K562 (cell line): ENCODE data around the gene DNAL4. TPM values are rescaled to one million over a fixed set of nuclear protein-coding genes. Genes with fewer than 3 reads are reported as not detected.

Experiments used
- ATAC-seq: fragments of 200-7000 bp; cut with Tn5 transposase; 3 replicates; pipeline ENCODE4 v1.9.1; 2020; ENCODE audit warnings: moderate library complexity
- BruUV-seq: library from RNA; stranded (reverse); fragments of 400-500 nt; replicated peaks from 2 replicates; lab custom pipeline; 2021; lab: Mats Ljungman, UMichigan
- CTCF ChIA-PET: fragments of 300-600 bp; formaldehyde crosslinking; extraction: SDS; loops from one replicate; lab custom pipeline; 2021; ENCODE audit warnings: low intra/inter-chr PET ratio; lab: Yijun Ruan, JAX
- POLR2A ChIA-PET: fragments of 300-600, 350-650 bp; sonication (Branson Sonifier 250); formaldehyde crosslinking; extraction: SDS; loops from one replicate; lab custom pipeline; 2021; ENCODE audit warnings: antibody characterized with exemption, inconsistent platforms; lab: Yijun Ruan, JAX
- DNase-seq, 4 experiments: peaks; one replicate each; pipeline versions ENCODE4 v3.0.0 to v3.0.0-alpha.2; 2011 to 2018; ENCODE audit warnings: low spot score in 3 of 4, mixed read lengths in 3 of 4; ENCODE audit errors: extremely low read depth in 1 of 4
- FAIRE-seq: peaks from 2 replicates; lab custom pipeline; 2011; peaks lifted over from hg19 to GRCh38; lab: Jason Lieb, UNC
- H2AFZ ChIP-seq: 2 replicates; pipeline ENCODE4 v1.6.0; 2011; ENCODE audit warnings: low read depth, low read length, control low read depth, inconsistent platforms
- H3K27ac ChIP-seq: fragments of 200-600 bp; 3 replicates; pipeline ENCODE4 v1.8.0; 2011; ENCODE audit warnings: low read depth, mild to moderate bottlenecking, control low read depth, inconsistent platforms, low read length, moderate library complexity, mixed read lengths; ENCODE audit errors: extremely low read depth
- H3K27me3 ChIP-seq, 2 experiments: fragments of 300-600 bp in 1 of 2; 2 replicates in 1 of 2; 3 replicates in 1 of 2; pipeline versions ENCODE4 v1.6.0 to v1.8.0; 2011; ENCODE audit warnings: inconsistent platforms in 2 of 2, low read length in 2 of 2, mild to moderate bottlenecking in 1 of 2, mixed read lengths in 1 of 2, moderate library complexity in 1 of 2; ENCODE audit not compliant: control insufficient read depth in 2 of 2, insufficient read depth in 2 of 2
- H3K36me3 ChIP-seq: fragments of 300-600 bp; 3 replicates; pipeline ENCODE4 v1.8.0; 2011; ENCODE audit warnings: mild to moderate bottlenecking, low read length, inconsistent platforms; ENCODE audit not compliant: control insufficient read depth, insufficient read depth
- H3K4me1 ChIP-seq, 2 experiments: fragments of 200-600 bp in 1 of 2; replicated peaks in 1 of 2; 2 replicates in 1 of 2; 3 replicates in 1 of 2; pipeline versions ENCODE4 v1.5.1 to v1.8.0; 2011; ENCODE audit warnings: inconsistent platforms in 2 of 2, low read length in 2 of 2, mild to moderate bottlenecking in 1 of 2, mixed read lengths in 1 of 2, moderate library complexity in 1 of 2; ENCODE audit not compliant: control insufficient read depth in 2 of 2, insufficient read depth in 2 of 2
- H3K4me2 ChIP-seq: 2 replicates; pipeline ENCODE4 v1.6.1; 2011; ENCODE audit warnings: low read length, control low read depth, inconsistent platforms, mixed read lengths; ENCODE audit not compliant: insufficient read depth
- H3K4me3 ChIP-seq: fragments of 200-600 bp; sonication (generic), shearing (Covaris generic); 2 replicates; pipeline ENCODE4 v1.5.1; 2016; ENCODE audit warnings: control low read depth, inconsistent platforms
- H3K79me2 ChIP-seq: fragments of 200-600 bp; 3 replicates; pipeline ENCODE4 v1.8.0; 2011; ENCODE audit warnings: low read length, inconsistent platforms; ENCODE audit not compliant: control insufficient read depth, insufficient read depth
- H3K9ac ChIP-seq, 2 experiments: 2 replicates each; pipeline versions ENCODE4 v1.6.0 to v1.6.1; 2011; ENCODE audit warnings: low read depth in 2 of 2, low read length in 2 of 2, control low read depth in 1 of 2, inconsistent platforms in 1 of 2, mild to moderate bottlenecking in 1 of 2, mixed read lengths in 1 of 2; ENCODE audit not compliant: insufficient read depth in 1 of 2
- H3K9me1 ChIP-seq: one replicate; pipeline ENCODE4 v1.6.0; 2011; ENCODE audit warnings: inconsistent platforms, mild to moderate bottlenecking, low read length, moderate library complexity; ENCODE audit not compliant: control insufficient read depth, insufficient read depth
- H3K9me3 ChIP-seq: replicated peaks from 2 replicates; pipeline ENCODE4 v1.5.1; 2011; ENCODE audit warnings: low read depth, low read length, inconsistent platforms; ENCODE audit not compliant: control insufficient read depth, insufficient read depth
- H4K20me1 ChIP-seq: replicated peaks from 2 replicates; pipeline ENCODE4 v1.6.1; 2011; ENCODE audit warnings: low read length, inconsistent platforms, mixed read lengths; ENCODE audit not compliant: control insufficient read depth, insufficient read depth
- FOXK2 ChIP-seq, 2 experiments: fragments of 450-650 bp; IDR thresholded peaks in 1 of 2; conservative IDR thresholded peaks in 1 of 2; 2 replicates each; pipeline ENCODE4 v1.6.1; 2016; ENCODE audit warnings: low read depth in 2 of 2, mild to moderate bottlenecking in 1 of 2
- MTA3 ChIP-seq: fragments of 450-650 bp; formaldehyde crosslinking; IDR thresholded peaks from 2 replicates; pipeline ENCODE4 v1.6.1; 2017; ENCODE audit warnings: mild to moderate bottlenecking, borderline replicate concordance
- MYNN ChIP-seq, 2 experiments: sonication (generic); formaldehyde crosslinking in 1 of 2; IDR thresholded peaks; 2 replicates each; pipeline versions ENCODE4 v1.5.0 to v1.6.1; 2016 to 2020; ENCODE audit warnings: antibody characterized with exemption in 1 of 2, missing genetic modification reagents in 1 of 2
- ZNF589 ChIP-seq: fragments of 200-800 bp; sonication (Bioruptor generic); IDR thresholded peaks from 2 replicates; pipeline ENCODE4 v1.6.1; 2016; ENCODE audit warnings: low read depth, missing genetic modification characterization, missing compliant biosample characterization
- WGBS: fragments of 100-300 bp; shearing (Covaris generic); methylation state at CpG from one replicate; pipeline ENCODE4 v1.1.6; 2016; ENCODE audit warnings: low coverage, mixed read lengths; ENCODE audit not compliant: insufficient coverage; ENCODE audit errors: missing lambda C conversion rate; 5-methylcytosine and 5-hydroxymethylcytosine counted together
- in situ Hi-C: fragments of 300-500 bp; cut with MboI; formaldehyde crosslinking; loops from 4 replicates; pipeline ENCODE4 v1.15.0; 2018; ENCODE audit warnings: inconsistent platforms, mixed read lengths
- intact Hi-C: fragments of 100-400 bp; cut with micrococcal nuclease; formaldehyde crosslinking; loops from 2 replicates; pipeline ENCODE4 v1.14.2; 2022
- polyA plus RNA-seq, 8 experiments: library from polyadenylated mRNA; depleted of rRNA in 4 of 8; stranded (reverse) in 5 of 8; unstranded in 3 of 8; fragments of >200 nt; fragmentation: Nextera tagmentation in 2 of 8; fragmentation: Illumina TruSeq in 1 of 8; extraction: Ambion mirVana in 2 of 8; extraction: Trizol in 1 of 8; gene quantifications; 2 replicates each; pipeline versions ENCODE4 v1.2.1 to v1.2.3, GENCODE V29; 2011 to 2014; ENCODE audit warnings: inconsistent platforms in 1 of 8, missing spikeins in 1 of 8
- total RNA-seq, 7 experiments: library from RNA; depleted of rRNA in 6 of 7; stranded (reverse); fragments of >200 nt in 6 of 7; fragmentation: Illumina TruSeq in 2 of 7; extraction: Trizol in 2 of 7; gene quantifications; 2 replicates each; pipeline versions ENCODE4 v1.2.1 to v1.2.3, GENCODE V29; 2011 to 2021; ENCODE audit warnings: low replicate concordance in 1 of 7
- TF ChIP-seq, protein P1 (sequence below): sonication (generic); formaldehyde crosslinking; IDR thresholded peaks from 2 replicates; pipeline ENCODE4 v1.8.0; 2023; ENCODE audit warnings: mild to moderate bottlenecking, missing genetic modification reagents
- TF ChIP-seq, protein P2 (sequence below): fragments of 450-650 bp; IDR thresholded peaks from 2 replicates; pipeline ENCODE4 v1.6.1; 2017; ENCODE audit warnings: antibody characterized with exemption

DNAL4 gene
- total and polyA plus RNA-seq, 9 of the 15 experiments (the other 6 are each of a cell fraction or from before 2014, with no cell fraction given): 0.20 to 9.4 (median 5.2) TPM

DNA sequence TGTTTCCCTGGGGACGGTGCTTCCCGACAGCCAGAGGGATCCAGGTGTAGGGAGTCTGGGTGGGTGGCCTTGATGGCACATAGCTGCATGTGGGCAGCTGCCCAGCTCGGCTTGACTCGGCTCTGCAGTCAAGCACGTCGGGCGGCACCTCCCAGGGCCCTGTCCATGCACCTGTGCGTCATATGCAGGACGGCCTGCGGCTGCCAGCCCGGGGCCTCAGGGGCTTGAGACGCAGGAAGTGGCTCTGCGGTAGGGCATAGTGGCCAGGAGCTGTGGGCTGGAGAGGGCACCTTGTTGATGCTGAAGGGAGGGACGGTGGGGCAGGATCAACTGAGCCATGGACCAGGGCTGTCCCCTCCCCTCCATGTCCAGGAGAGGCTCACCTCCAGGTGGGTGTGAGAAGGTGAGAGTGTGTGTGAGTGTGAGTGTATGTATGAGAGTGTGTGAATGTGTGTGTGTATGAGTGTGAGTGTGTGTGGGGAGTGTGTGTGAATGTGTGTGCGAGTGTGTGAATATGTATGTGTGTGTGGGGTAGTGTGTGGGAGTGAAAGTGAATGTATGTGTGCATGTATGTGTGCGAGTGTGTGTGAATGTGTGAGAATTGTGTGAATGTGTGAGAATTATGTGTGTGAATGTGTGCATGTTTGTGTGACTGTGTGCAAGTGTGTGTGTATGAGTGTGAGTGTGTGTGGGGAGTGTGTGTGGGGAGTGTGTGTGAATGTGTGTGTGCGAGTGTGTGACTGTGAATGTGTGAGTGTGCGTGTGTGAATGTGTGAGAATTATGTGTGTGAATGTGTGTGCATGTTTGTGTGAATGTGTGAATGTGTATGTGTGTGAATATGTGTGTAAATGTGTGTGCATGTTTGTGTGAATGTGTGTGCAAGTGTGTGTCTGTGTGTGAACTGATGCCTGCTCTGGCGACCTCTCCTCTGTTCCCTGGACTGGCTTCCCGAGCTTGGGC lies 32.5 kb downstream of the DNAL4 start:
- Histone ChIP-seq H3K36me3 (no peaks in the 10 kb centered on the region), H3K9me1 (no peaks in the 10 kb centered on the region), H3K4me1 (peaks cover 0 to 35% of the 10 kb centered on the region in 2 experiments; a peak in 3 of 5 replicates), H3K27ac (no peak overlapping the region; the same call in 2 of the 3 replicates), H3K79me2 (0 out of 3 replicates have a peak, but pooled peaks cover under 1% of the 10 kb centered on the region)
- 62% methylated on average over 12 of the region's 20 CpGs for WGBS
- BruUV-seq: no TSS peak
- TF ChIP-seq, protein P1, sequence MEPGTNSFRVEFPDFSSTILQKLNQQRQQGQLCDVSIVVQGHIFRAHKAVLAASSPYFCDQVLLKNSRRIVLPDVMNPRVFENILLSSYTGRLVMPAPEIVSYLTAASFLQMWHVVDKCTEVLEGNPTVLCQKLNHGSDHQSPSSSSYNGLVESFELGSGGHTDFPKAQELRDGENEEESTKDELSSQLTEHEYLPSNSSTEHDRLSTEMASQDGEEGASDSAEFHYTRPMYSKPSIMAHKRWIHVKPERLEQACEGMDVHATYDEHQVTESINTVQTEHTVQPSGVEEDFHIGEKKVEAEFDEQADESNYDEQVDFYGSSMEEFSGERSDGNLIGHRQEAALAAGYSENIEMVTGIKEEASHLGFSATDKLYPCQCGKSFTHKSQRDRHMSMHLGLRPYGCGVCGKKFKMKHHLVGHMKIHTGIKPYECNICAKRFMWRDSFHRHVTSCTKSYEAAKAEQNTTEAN: peak; percentile 99
- peak; percentile 75; the same call in 1 of the 2 replicates for TF ChIP-seq MYNN (IDR thresholded peaks at IDR 0.05)
- TF ChIP-seq MYNN (CRISPR knock-in tag; IDR thresholded peaks at IDR 0.05): no peak
- TF ChIP-seq FOXK2 (conservative IDR thresholded peaks at IDR 0.05 in 1 of 2, IDR thresholded peaks at IDR 0.05 in 1 of 2; ENCODE audit: low read depth in 2 of 2): no peak
- TF ChIP-seq MTA3: no peak
- no peak for TF ChIP-seq ZNF589 (CRISPR knock-in tag)
- TF ChIP-seq, protein P2, sequence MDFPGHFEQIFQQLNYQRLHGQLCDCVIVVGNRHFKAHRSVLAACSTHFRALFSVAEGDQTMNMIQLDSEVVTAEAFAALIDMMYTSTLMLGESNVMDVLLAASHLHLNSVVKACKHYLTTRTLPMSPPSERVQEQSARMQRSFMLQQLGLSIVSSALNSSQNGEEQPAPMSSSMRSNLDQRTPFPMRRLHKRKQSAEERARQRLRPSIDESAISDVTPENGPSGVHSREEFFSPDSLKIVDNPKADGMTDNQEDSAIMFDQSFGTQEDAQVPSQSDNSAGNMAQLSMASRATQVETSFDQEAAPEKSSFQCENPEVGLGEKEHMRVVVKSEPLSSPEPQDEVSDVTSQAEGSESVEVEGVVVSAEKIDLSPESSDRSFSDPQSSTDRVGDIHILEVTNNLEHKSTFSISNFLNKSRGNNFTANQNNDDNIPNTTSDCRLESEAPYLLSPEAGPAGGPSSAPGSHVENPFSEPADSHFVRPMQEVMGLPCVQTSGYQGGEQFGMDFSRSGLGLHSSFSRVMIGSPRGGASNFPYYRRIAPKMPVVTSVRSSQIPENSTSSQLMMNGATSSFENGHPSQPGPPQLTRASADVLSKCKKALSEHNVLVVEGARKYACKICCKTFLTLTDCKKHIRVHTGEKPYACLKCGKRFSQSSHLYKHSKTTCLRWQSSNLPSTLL: 0 out of 2 replicates have a peak, but pooled peaks have one; percentile 32
- TF ChIP-seq, all 486 proteins: peak for 3
- DNase-seq: no peak
- in situ Hi-C loops: loop anchor here (10.0 kb wide), 1 partner anchor 243 kb away; no protein-coding TSS in a partner anchor
- POLR2A ChIA-PET: no interaction called here
- Histone ChIP-seq H3K27me3 (no peaks in the 10 kb centered on the region), H2AFZ (no peak overlapping the region), H3K9me3 (no peaks in the 10 kb centered on the region), H4K20me1 (no peaks in the 10 kb centered on the region), H3K9ac (no peak overlapping the region), H3K4me2 (no peak overlapping the region), H3K4me3 (no peak overlapping the region)
- intact Hi-C loops: loop anchor here (10.0 kb wide), 1 partner anchor 243 kb away; no protein-coding TSS in a partner anchor
- ATAC-seq: no peak
- CTCF ChIA-PET: no interaction called here
- FAIRE-seq: peak; percentile 72
